GM21737 (cell line): ENCODE data around the gene SIL1.
"Not testable (repeated sequence)": the region's sequence is repeated elsewhere in the genome, so short reads cannot be mapped to it uniquely, and the experiment has no call there.

Source experiments
- ATAC-seq: cut with Tn5 transposase; IDR thresholded peaks from one replicate; pipeline ENCODE4 v1.9.1; 2021; ENCODE audit warnings: mild to moderate bottlenecking, moderate library complexity; ENCODE audit not compliant: unreplicated experiment

The SIL1 gene

GRCh38 chr5:139076111-139076510 lies 122.1 kb downstream of the SIL1 start:
- ATAC-seq = no peak

- ATAC-seq = no peak
Observed at GRCh38 chr5:139075066-139076050, 122.8 kb downstream of the SIL1 start.

- ATAC-seq = not testable (repeated sequence)
Observed at GRCh38 chr5:139073956-139074355, 124.2 kb downstream of the SIL1 start.

- ATAC-seq = no peak
Observed at GRCh38 chr5:139068494-139069151, 129.5 kb downstream of the SIL1 start.

DNA sequence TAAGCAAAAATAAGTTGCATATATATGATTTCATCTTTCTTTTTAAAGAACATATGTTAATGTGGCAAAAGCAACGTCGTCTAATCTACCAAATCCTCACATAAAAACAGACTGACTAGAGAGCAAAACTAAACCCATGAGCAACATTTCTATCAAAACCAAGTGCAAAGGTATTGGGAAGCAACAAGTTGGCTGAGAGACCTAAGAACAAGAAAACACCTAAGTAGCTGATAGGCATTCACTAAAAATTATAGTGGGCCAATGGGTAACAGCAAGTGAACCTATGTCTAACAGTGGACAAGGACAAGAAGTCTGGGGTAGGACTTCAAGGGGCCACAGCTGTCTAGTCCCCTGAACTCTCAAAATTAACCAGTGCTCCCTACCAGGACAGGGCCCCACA lies 130.1 kb downstream of the SIL1 start:
- no peak for ATAC-seq

DNA sequence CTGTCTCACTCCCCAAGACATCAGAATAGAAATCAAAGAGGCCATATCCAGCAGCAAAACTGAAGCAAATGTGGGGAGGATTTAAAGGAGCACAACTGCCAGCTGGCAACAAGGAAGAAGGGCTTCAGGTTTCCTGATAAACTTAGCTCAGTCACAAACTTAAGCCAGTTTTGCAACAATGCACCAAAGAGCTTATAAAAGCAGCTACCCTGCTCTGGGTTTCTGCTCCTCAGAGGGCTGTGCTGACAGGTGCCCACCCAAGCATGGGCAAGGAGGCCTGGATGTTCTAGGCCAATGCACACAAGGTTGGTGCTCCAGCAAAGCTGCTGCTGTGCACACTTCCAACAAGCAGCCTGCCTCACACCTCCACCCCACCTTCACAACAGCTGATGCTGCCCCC lies 132.9 kb downstream of the SIL1 start:
- ATAC-seq = no peak

DNA sequence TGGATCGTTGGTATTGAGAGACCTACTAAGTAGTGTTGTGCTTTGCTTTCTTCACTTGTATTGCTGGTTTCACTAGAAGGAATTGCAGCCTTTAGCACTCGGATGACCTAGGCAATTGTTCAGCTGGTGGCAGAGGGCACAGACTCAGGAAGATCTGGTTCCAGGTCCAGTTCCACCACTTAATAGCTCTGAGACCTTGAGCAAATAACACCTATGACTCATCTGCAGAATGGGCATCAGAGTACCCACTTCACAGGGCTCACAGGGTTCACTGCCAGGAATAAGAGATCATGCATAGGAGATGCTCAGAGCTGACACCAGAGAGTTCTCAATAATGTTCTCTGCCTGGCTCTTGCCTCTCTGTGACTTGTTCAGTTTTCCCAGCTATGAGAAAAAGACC lies 133.6 kb downstream of the SIL1 start:
- ATAC-seq = no peak

DNA sequence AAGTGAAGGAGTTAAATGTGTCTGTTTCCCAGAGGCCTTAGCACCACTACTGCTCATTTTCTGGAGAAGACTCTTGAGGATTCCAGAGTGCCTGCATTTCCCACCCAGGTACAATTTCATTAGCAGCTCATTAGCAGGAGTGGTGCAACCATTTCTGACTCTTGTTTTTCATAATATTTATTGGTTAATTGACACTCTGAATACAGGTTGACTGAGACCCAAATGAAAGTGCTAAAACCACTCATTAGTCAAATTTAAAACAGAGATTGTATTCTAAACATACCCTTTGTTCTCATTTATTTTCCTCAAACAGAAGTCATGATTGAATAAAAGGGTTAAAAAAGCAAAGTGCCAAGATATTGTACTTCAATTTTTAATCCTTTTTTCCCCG lies 134.5 kb downstream of the SIL1 start:
- no peak for ATAC-seq

GRCh38 chr5:139062910-139063663 lies 135.1 kb downstream of the SIL1 start:
- no peak for ATAC-seq

DNA sequence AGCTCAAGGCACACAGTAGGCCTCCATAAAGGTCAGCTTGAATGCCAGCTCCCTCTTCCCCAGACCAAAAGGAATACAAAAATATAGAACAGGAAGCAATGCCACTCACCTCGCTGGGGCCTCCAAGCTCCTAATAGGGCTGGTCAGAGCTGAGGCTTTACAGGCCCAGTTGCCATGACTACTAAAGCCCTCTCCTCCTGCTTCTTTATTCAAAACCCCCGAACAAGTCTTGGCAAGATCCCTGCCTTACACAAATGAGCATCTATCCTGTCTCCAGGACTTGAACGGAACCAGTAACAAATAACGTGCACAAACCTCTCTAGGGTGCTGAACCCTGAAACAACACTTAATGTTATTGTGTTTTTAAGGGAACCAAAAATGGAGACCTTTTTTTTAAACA lies 136.3 kb downstream of the SIL1 start:
- no peak for ATAC-seq

DNA sequence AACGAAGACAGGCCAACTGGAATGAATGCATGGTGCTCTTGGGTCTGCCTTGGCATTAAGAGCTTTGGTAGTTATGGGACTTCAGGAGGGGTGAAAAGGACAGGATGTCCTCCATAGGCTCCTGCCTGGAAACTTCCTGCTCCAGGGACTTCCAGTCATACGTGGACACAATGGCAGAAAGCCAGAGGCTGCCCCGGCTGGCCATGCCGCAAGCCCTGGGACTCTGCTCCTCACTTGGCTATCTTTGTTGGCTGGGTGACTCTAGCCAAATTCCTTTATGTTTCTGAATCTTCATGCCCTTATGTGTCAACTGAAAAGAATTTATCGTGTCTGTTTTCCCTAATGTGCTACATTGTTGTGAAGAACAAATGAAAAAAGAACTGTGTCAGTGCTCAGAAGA lies 136.9 kb downstream of the SIL1 start:
- ATAC-seq = no peak

DNA sequence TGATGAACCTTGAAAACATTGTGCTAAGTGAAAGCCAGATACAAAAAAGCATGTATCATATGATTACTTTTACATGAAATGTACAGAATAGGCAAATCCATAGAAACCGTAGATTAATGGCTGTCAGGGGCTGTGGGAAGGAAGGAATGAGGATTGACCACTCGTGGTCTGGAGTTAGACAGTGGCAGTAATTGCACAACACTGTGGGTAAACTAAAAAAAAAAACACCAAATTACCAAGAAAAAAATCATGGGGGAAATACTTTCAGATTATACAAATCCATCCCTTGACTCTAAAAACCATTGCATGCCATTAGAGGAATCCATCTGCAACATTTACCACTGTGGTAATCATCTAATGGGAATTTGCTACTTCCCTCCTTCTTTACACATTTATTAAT lies 140.0 kb downstream of the SIL1 start:
- ATAC-seq = no peak

GRCh38 chr5:139057045-139057939 lies 140.9 kb downstream of the SIL1 start:
- not testable (repeated sequence) for ATAC-seq

- ATAC-seq = no peak
Observed at GRCh38 chr5:139052975-139053374, 145.2 kb downstream of the SIL1 start.

- ATAC-seq = no peak
Observed at GRCh38 chr5:139051392-139051791, 146.8 kb downstream of the SIL1 start.

- ATAC-seq = no peak
Observed at GRCh38 chr5:139050432-139050831, 147.7 kb downstream of the SIL1 start.

- no peak for ATAC-seq
Observed at GRCh38 chr5:139049780-139050179, 148.4 kb downstream of the SIL1 start.

- ATAC-seq = no peak
Observed at GRCh38 chr5:139046551-139046950, 151.6 kb downstream of the SIL1 start.

- no peak for ATAC-seq
Observed at GRCh38 chr5:139043157-139043905, 154.8 kb downstream of the SIL1 start.

DNA sequence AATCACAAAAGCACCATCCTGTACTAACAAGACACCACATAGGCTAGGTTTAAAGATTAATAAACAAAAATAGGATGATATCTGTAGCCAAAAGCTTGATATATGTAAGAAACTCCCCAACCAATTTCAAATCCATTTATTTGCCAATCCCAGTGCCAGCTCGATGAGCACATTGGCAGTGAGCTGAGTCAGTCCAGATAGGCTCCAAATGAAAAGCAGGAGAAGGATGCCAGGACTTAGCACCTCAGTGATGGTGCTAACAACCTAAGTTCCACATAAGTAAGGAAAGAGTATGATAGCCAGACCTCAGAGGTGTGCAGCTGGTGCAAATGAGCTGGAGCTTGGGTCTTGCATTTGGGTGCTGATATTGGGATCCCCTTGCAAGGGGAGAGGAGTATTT lies 158.1 kb downstream of the SIL1 start:
- ATAC-seq = no peak
